Cardiac fibroblast (primary cell): ENCODE results near the gene SHMT2.

Source experiments
- DNase-seq, 2 donors: peaks; one replicate each; pipeline versions ENCODE4 v3.0.0 to v3.0.0-alpha.2; 2010; ENCODE audit warnings: low read depth in 2 of 2
- H3K4me3 ChIP-seq, 2 donors: replicated peaks in 1 of 2; 1 replicate in 1 of 2; 2 replicates in 1 of 2; pipeline ENCODE4 v1.5.1; 2011; ENCODE audit warnings: low read depth in 2 of 2, low read length in 2 of 2, mild to moderate bottlenecking in 2 of 2, moderate library complexity in 1 of 2
- CTCF ChIP-seq: IDR thresholded peaks from one replicate; pipeline ENCODE4 v1.5.1; 2011; ENCODE audit warnings: low read depth, mild to moderate bottlenecking, low read length, inconsistent platforms

Gene SHMT2

GRCh38 chr12:57196439-57196838, 33.1 kb upstream of the SHMT2 start:
- TF ChIP-seq CTCF = no peak
- H3K4me3 ChIP-seq = no peak overlapping the region
- no peak for DNase-seq

- no peak for DNase-seq
- TF ChIP-seq CTCF = no peak
- no peak overlapping the region for H3K4me3 ChIP-seq
Measured at GRCh38 chr12:57196956-57197355, 32.6 kb upstream of the SHMT2 start.

- no peak for DNase-seq
- no peak for TF ChIP-seq CTCF
- H3K4me3 ChIP-seq = no peak overlapping the region
Measured at GRCh38 chr12:57198329-57198728, 31.2 kb upstream of the SHMT2 start.

GRCh38 chr12:57199191-57199590, 30.3 kb upstream of the SHMT2 start:
- H3K4me3 ChIP-seq = no peak overlapping the region
- no peak for TF ChIP-seq CTCF
- no peak for DNase-seq

GRCh38 chr12:57200497-57200896, 29.0 kb upstream of the SHMT2 start:
- TF ChIP-seq CTCF = no peak
- DNase-seq = no peak
- no peak overlapping the region for H3K4me3 ChIP-seq

- H3K4me3 ChIP-seq = no peak overlapping the region
- TF ChIP-seq CTCF = no peak
- no peak for DNase-seq
Measured at GRCh38 chr12:57201219-57201618, 28.3 kb upstream of the SHMT2 start.

- no peak overlapping the region for H3K4me3 ChIP-seq
- DNase-seq = no peak
- TF ChIP-seq CTCF = no peak
Measured at GRCh38 chr12:57201631-57202030, 27.9 kb upstream of the SHMT2 start.
